Measurements from ENCODE around the gene PNRC1.
A peak's percentile ranks its signal among the peaks of the same experiment; 100 is the strongest.
"Not testable (repeated sequence)": the region's sequence is repeated elsewhere in the genome, so short reads cannot be mapped to it uniquely, and the experiment has no call there.

The PNRC1 gene

DNA sequence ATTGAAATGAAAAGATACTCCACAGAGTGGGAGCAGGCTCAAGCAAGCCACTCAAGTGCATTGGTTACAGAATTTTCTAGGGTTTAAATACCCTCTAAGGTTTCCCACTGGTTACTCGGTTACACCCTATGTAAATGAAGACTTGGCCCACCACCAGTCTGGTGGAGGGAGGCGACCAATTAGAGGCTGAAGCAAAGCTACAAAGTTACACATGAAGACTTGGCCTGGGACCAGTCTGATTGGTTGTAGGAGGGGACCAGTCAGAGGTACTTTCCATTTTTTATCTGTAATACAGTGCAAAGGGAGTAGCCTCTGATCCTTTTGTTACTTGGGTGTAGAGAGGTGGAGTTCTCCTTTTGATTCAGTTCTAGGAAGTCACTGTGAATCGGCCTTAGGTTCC, 29.7 kb downstream of the PNRC1 start:
- DNase-seq (ENCODE audit: low read depth) = no peak

DNA sequence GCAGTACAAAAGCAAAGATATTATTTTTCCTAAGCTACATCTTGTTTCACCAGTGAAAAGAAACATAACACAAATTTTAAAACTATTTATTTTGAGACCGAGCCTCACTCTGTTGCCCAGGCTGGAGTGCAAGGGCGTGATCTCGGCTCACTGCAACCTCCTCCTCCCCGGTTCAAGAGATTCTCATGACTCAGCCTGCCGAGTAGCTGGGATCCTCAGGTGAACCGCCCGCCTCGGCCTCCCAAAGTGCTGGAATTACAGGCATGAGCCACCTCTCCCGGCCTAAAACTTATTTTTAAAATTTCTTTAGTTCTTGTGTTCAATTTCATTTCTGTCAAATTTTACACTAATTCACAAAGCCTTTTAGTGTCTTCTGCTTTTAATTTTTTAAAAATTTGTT, 31.4 kb downstream of the PNRC1 start:
- no peak for DNase-seq (ENCODE audit: low read depth)

DNA sequence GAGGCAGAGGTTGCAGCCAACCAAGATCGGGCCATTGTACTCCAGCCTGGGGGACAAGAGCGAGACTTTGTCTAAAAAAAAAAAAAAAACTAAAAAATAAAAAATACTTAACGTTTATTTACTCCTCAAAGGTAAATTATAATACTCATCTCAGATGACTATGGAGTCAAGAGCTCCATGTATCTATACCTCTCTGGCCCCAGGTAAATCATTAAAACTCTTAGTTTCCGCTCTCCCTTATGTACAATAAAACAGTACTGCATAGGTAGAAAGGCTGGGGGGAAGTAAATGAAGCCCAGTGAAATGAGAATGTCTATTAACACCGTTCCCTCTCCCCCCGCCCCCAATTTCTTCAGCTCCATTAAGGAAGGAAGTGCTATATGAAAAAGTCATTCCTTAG, 36.2 kb downstream of the PNRC1 start:
- DNase-seq (ENCODE audit: low read depth) = no peak

DNA sequence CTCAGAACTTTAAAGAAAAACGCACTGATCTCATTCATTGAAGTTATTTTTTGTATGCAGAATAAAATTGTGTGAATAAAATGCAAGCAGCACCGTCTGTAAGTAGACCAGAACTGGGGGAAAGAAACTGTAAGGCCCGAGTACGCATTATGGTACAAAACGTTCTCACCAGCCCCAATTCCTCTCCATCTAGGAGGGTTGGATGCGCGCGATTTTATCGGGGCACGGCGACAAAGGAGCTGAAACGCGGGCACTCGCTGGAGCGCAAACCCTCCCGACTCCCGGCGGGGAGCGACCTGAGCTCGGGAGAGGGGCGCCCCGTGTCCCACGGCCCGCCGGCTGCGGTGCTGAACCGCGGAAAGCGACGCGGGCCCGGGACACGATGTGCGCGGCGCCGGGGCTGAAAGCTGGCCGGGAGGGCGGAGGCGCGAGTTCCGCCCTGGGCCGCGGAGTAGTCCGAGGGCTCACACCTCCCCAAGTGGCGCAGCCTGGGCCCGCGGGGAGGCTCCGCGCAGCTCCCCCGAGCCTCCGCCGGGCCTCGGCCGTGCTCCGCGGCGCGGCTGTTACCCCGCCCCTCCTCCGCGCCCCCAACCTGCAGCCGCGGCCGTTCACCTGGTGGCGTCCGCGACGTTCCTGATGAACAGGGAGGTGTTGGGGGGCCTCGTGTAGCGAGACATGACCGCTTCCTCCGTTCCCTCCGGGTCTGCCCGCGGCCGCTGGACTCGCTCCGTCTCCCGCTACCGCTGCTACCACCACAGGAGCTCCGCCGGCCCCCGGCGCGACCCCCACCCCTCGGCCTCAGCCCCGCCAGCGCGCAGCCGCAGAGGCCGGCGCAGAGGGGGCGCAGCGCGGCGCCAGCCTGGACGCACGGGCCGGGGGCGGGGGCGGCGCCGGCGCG, 36.9 kb downstream of the PNRC1 start, which contains the start of gene SRSF12:
TSS of gene SRSF12 (minus strand) at position 861 of the 898 bp plus-strand sequence. CDS start at position 677, 184 bp downstream.
- DNase-seq (ENCODE audit: low read depth) = peak; percentile 16

DNA sequence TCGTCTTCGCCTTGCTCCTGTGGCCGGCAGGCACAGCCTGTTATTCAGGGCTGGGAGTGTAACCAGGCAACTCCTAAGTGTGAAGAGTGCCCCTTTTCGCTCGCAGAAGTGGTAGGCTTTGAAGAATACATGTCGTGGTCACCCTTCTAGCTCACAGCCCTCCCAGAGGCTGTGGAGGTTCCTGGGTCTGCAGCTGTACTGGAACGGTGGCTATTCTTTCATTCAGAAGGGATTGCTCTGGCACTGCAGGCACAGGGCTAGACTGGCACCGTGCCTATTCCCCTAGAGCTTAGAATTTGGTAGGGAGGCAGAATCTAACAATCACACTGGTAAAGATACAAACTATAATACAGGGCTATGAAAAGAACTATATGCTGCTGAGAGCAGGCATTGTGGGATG, 38.4 kb downstream of the PNRC1 start:
- DNase-seq (ENCODE audit: low read depth) = no peak

DNA sequence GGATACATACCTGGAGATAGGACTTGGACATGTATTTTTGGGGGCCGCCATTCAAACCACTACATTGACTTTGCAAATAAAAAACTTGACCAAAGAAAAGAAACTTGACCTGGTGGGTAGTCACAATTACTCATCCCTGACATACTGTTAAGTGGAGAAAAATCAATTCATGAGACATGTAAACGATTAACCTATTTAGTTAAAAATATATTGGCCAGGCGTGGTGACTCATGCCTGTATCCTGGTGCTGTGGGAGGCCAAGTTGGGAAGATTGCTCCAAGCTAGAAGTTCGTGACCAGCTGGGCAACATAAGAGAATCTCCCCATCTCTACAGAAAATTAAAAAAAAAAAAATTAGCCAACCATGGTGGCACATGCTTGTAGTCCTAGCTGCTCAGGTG, 39.8 kb downstream of the PNRC1 start:
- no peak for DNase-seq (ENCODE audit: low read depth)

DNA sequence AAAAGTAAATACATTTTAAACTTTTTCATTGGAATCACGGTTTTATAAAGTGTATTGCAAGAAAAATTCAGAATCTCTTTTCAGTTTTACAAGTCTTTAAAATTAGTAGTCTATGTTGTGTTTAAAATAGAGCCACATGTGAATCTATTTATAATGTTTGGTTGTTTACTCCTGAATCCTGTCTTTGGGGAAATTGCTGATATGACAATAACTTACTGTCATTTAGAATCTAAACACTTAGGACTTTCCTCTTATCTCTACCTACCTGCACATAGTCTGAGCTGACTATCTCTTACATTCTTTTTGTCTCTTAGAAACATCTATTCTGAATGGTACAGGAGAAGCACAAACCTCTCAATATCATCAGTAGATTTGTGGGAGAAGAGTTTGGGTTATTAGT, 41.4 kb downstream of the PNRC1 start:
- no peak for DNase-seq (ENCODE audit: low read depth)

DNA sequence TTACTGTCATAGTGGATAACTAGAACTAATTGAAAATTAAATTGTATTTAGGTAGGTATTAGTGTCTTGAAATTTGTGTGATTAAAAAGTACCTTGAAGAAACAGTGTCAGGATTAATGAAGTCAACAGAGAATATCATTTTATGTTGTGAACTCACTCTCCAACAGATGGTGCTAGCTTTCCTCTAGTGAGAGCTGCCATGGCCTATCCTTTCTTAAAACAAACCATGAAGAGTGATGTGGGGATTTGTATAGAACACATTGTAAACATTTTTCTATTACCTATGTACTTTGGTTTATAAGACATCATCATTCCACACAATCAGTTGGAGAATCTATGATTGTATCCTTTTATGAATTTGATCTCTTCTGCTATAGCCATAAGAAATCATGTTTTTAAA, 42.1 kb downstream of the PNRC1 start:
- DNase-seq (ENCODE audit: low read depth) = no peak

DNA sequence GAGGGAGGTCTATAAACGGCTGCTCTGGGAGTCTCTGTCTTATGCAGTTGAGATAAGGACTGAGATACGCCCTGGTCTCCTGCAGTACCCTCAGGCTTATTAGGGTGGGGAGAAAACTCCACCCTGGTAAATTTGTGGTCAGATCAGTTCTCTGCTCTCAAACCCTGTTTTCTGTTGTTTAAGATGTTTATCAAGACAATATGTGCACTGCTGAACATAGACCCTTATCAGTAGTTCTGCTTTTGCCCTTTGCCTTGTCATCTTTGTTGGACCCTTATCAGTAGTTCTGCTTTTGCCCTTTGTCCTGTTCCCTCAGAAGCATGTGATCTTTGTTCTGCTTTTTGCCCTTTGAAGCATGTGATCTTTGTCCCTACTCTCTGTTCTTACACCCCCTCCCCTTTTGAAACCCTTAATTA, 47.7 kb downstream of the PNRC1 start:
- not testable (repeated sequence) for DNase-seq (ENCODE audit: low read depth)

DNA sequence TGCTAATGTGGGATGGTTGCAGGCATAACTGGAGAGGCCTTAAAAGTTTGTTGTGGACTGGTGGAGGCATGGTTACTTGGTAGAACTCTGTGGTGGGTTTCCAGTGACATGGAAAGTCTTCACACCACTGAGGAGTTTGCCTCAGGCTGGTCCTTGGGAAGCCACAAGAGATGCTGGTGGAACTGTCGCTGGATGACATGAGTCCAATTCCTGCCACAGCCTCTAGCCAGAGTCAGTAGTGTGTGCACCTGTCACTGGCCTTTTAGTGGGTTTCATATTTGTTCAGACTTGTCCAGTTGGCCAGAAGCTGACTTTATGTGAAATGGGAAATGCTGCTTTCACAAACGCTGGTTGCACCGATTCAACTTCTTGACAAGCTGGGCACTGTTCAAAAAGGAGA, 51.0 kb downstream of the PNRC1 start:
- DNase-seq (ENCODE audit: low read depth) = no peak

DNA sequence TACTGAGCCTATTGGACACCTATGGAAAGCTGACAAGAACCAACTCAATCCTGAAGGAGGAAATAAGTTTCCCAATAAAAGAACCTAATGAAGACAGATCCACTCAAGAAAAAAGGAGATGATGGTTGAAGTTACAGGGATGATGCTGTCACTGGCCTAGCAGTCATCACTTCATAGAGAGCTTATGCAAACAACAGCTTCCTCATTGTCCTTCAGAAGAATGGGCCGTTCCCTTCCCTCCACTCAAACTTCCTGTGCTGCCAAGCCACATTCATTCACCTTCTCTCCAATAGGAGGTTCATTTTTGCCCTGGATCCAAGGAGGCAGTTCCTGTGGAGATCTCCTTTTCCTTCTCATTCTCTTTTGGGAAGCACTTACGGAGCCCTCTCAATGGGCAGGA, 51.5 kb downstream of the PNRC1 start:
- no peak for DNase-seq (ENCODE audit: low read depth)

DNA sequence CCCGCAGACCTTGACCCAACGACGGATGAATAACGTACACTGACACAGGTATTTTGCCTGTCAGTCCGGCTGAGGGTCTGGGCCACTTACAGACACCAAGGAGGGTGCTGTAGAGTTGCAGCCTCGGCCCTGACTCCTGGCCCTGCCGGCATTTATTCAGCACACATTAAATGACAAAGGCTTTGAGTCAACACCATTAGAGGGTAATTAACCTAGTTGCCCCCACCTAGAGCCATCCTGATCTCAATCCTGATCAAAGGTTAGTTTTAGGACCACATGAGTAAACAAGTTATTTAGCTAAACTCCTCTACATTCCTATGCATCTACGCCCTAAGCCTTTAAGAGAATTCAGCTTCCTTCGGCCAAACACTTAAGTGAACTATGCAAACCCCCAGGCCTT, 53.4 kb downstream of the PNRC1 start:
- DNase-seq (ENCODE audit: low read depth) = no peak

DNA sequence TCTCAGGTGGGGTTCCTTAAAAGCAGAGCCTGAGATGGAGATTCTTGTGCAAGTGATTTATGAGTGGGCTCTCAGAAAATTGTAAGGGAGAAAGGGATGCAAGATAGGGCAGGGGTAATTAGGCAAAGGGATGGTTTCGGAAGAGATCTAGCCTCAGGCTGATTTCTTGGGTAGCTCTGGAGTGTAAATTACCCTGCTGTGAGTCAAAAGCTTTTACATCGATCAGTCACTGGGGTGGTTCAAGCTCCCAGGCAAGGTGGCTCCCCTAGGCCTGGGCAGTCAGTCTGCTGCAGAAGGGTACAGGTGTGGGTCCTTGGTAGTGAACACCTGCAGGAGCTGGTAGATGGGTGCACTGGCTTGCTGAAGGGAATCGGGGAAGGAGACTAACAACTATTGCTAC, 54.2 kb downstream of the PNRC1 start:
- no peak for DNase-seq (ENCODE audit: low read depth)
